ENCODE measurements around the gene MT1G.

DNA sequence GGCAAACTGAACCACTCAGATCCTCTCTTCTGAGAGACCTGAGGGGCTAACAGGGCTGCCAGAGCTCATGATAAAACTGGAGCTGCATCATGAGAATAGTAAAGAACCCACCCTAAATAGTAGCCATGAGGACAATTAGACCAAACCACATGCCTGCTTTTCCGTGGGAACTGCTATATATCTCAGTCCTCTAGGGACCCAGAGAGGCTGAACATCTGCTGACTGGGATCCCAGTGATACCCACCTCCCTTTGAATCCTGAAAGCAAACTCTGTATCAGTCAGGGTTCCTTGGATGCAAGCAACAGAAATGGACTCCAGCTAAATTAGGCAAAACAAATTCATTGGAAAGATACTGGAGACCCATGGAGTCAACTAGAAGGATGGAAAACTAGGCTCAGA lies 20.9 kb upstream of the MT1G start:
- TF ChIP-seq ZNF530 (tag by site-specific recombination; IDR thresholded peaks at IDR 0.05; ENCODE audit: low read depth), result no peak
- TF ChIP-seq, protein P1, sequence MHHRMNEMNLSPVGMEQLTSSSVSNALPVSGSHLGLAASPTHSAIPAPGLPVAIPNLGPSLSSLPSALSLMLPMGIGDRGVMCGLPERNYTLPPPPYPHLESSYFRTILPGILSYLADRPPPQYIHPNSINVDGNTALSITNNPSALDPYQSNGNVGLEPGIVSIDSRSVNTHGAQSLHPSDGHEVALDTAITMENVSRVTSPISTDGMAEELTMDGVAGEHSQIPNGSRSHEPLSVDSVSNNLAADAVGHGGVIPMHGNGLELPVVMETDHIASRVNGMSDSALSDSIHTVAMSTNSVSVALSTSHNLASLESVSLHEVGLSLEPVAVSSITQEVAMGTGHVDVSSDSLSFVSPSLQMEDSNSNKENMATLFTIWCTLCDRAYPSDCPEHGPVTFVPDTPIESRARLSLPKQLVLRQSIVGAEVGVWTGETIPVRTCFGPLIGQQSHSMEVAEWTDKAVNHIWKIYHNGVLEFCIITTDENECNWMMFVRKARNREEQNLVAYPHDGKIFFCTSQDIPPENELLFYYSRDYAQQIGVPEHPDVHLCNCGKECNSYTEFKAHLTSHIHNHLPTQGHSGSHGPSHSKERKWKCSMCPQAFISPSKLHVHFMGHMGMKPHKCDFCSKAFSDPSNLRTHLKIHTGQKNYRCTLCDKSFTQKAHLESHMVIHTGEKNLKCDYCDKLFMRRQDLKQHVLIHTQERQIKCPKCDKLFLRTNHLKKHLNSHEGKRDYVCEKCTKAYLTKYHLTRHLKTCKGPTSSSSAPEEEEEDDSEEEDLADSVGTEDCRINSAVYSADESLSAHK (tag by site-specific recombination; IDR thresholded peaks at IDR 0.05), result no peak
- no peak for TF ChIP-seq KLF10 (tag by site-specific recombination; IDR thresholded peaks at IDR 0.05)
- TF ChIP-seq ZNF837 (tag by site-specific recombination; IDR thresholded peaks at IDR 0.05), result no peak
